Aorta (tissue), 5 donors: ENCODE results near the gene SP8. TPM values are rescaled to one million over a fixed set of nuclear protein-coding genes. Genes with fewer than 3 reads are reported as not detected.
A peak's percentile ranks its signal among the peaks of the same experiment; 100 is the strongest.
"Not testable (repeated sequence)": the region's sequence is repeated elsewhere in the genome, so short reads cannot be mapped to it uniquely, and the experiment has no call there.

ENCODE experiments used
- ATAC-seq: fragments of 200-7000 bp; cut with Tn5 transposase; one replicate; pipeline ENCODE4 v1.9.1; 2022; ENCODE audit warnings: moderate library complexity; ENCODE audit not compliant: low FRiP score
- DNase-seq, 2 donors: peaks; one replicate each; pipeline ENCODE4 v3.0.0-alpha.2; 2020
- H3K27ac ChIP-seq, 2 donors: one replicate each; pipeline ENCODE4 v1.5.1; 2013; ENCODE audit warnings: low read length in 2 of 2, mild to moderate bottlenecking in 2 of 2, moderate library complexity in 2 of 2, control low read depth in 1 of 2, inconsistent platforms in 1 of 2, low read depth in 1 of 2
- H3K27me3 ChIP-seq, 2 donors: one replicate each; pipeline ENCODE4 v1.6.1; 2013; ENCODE audit warnings: control low read depth in 1 of 2, low read length in 1 of 2, mild to moderate bottlenecking in 1 of 2, moderate library complexity in 1 of 2; ENCODE audit not compliant: insufficient read depth in 2 of 2, control insufficient read depth in 1 of 2
- H3K36me3 ChIP-seq, 2 donors: one replicate each; pipeline ENCODE4 v1.6.1; 2013; ENCODE audit warnings: control low read depth in 1 of 2, low read length in 1 of 2, mild to moderate bottlenecking in 1 of 2; ENCODE audit not compliant: insufficient read depth in 2 of 2, control insufficient read depth in 1 of 2
- H3K4me1 ChIP-seq, 2 donors: one replicate each; pipeline ENCODE4 v1.6.1; 2013; ENCODE audit warnings: low read length in 2 of 2, control low read depth in 1 of 2, mild to moderate bottlenecking in 1 of 2, moderate library complexity in 1 of 2; ENCODE audit not compliant: insufficient read depth in 2 of 2, control insufficient read depth in 1 of 2
- H3K4me3 ChIP-seq, 2 donors: one replicate each; pipeline ENCODE4 v1.5.1; 2013; ENCODE audit warnings: low read length in 2 of 2, control low read depth in 1 of 2, mild to moderate bottlenecking in 1 of 2
- H3K9me3 ChIP-seq: one replicate; pipeline ENCODE4 v1.6.1; 2013; ENCODE audit warnings: mild to moderate bottlenecking, low read length; ENCODE audit not compliant: control insufficient read depth
- WGBS, 2 donors: extraction: QIAGEN DNeasy Blood & Tissue Kit; methylation state at CpG; one replicate each; pipeline ENCODE4 v1.1.7; 2013; 5-methylcytosine and 5-hydroxymethylcytosine counted together
- intact Hi-C, 2 donors: fragments of 100-400 bp; cut with DNase I; formaldehyde crosslinking; loops; one replicate each; pipeline versions ENCODE4 v1.14.2 to v1.15.0; 2022
- polyA plus RNA-seq, 2 donors: library from polyadenylated mRNA; stranded (reverse); fragments of 200-250 nt; gene quantifications; one replicate each; pipeline ENCODE4 v1.2.3, GENCODE V29; 2013
- total RNA-seq, 2 donors: library from RNA; stranded (reverse); fragmentation: NEBNext Ultra II Directional; extraction: Animal tissue kit (Norgen Biotek cat#: 25700); gene quantifications; one replicate each; pipeline ENCODE4 v1.2.1, GENCODE V29; 2021
- donor health status: healthy with polysubstance abuse.
- donor health status: Bipolar disorder and iron deficiency.
- donor health status: DM: no; HTN: no; CAD: no.
- donor health status: DM: no; HTN: no; CAD: no.
- donor health status: DM: yes; HTN: yes; CAD: no.

SP8 gene
- total and polyA plus RNA-seq, 4 donors = not detected

DNA sequence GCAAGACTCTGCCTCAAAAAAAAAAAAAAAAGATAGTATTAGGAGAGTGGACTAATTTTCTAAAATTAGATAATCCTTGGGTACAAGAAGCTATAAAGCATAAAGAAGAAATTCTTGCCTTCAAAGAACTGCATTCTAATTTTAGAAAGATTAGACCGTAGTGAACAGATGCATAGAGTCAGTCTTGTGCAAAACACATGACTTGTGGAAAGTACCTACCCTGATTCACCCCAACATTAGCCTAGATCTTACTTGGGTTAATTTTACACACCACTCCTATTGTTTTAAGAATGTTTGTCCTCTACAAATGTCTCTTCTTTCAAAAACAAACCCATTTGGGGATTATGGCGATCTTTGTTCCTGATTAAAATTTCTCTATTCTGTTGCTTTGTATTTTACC is 38.9 kb upstream of the SP8 start:
- no peak for ATAC-seq
- Histone ChIP-seq H3K9me3 (no peaks in the 10 kb centered on the region), H3K27ac (no peak overlapping the region), H3K4me3 (no peak overlapping the region), H3K27me3 (no peaks in the 10 kb centered on the region), H3K36me3 (no peaks in the 10 kb centered on the region), H3K4me1 (no peaks in the 10 kb centered on the region)
- no peak for DNase-seq
- intact Hi-C loops = no loop called here
- WGBS, 2 donors = 55 to 60% methylated on average over 2 of the region's 2 CpGs

DNA sequence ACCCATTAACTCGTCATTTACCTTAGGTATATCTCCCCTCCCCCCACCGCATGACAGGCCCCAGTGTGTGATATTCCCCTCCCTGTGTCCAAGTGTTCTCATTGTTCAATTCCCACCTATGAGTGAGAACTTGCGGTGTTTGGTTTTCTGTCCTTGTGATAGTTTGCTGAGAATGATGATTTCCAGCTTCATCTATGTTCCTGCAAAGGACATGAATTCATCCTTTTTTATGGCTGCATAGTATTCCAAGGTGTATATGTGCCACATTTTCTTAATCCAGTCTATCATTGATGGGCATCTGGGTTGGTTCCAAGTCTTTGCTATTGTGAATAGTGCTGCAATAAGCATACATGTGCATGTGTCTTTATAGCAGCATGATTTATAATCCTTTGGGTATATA is 34.7 kb upstream of the SP8 start:
- DNase-seq, H3K4me3 ChIP-seq, H3K9me3 ChIP-seq, H3K36me3 ChIP-seq, H3K27ac ChIP-seq, intact Hi-C loops, ATAC-seq, H3K27me3 ChIP-seq, H3K4me1 ChIP-seq: not testable (repeated sequence)
- WGBS, 2 donors = 88 to 93% methylated on average over 3 of the region's 3 CpGs

DNA sequence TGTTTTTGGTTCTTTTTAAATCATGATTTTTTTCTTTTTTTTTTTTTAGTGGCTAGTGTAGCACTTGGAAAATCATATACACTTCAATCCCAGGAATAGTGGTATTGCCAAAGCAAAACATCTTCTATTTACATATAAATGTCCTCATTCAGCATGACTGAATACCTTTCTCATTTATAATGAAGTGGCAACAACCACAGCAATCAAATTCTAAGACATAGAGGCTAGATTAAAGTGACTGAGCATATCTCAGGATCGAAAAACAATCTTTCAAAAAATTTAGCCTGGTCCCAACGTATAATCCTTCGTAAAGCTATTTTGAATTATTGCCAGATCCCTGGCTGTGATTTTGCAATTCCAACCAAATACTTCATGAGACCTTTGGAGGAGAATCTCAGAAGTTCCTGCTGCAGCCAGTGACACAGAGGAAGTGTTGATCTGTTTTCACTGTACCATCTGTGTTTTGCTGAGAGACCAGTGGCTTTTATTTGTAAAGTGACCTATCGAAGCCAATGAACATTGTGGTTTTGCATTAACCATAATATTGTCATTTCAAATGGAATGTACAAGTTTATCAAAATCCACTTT is 29.8 kb upstream of the SP8 start:
- WGBS, 2 donors = 8 to 12% methylated on average over 4 of the region's 4 CpGs
- no peaks in the 10 kb centered on the region for H3K4me1 ChIP-seq
- H3K9me3 ChIP-seq = no peaks in the 10 kb centered on the region
- ATAC-seq = no peak
- H3K27ac ChIP-seq = no peak overlapping the region
- H3K27me3 ChIP-seq = no peaks in the 10 kb centered on the region
- no peak overlapping the region for H3K4me3 ChIP-seq
- intact Hi-C loops = no loop called here
- H3K36me3 ChIP-seq = no peaks in the 10 kb centered on the region
- DNase-seq = no peak

- ATAC-seq (no peak), DNase-seq (no peak)
- Histone ChIP-seq H3K9me3 (peaks cover 8% of the 10 kb centered on the region), H3K36me3 (no peaks in the 10 kb centered on the region), H3K27me3 (peaks cover 0 to 1% of the 10 kb centered on the region in 2 donors), H3K27ac (no peak overlapping the region), H3K4me1 (no peaks in the 10 kb centered on the region), H3K4me3 (no peak overlapping the region)
- intact Hi-C loops = no loop called here
- WGBS, 2 donors = 84 to 90% methylated on average over 3 of the region's 3 CpGs
Observed at GRCh38 chr7:20804345-20804744, 17.7 kb upstream of the SP8 start.

- Histone ChIP-seq H3K9me3 (peaks cover 3% of the 10 kb centered on the region), H3K36me3 (no peaks in the 10 kb centered on the region), H3K27ac (no peak overlapping the region), H3K27me3 (peaks cover 0 to 1% of the 10 kb centered on the region in 2 donors), H3K4me1 (no peaks in the 10 kb centered on the region), H3K4me3 (no peak overlapping the region)
- no peak for ATAC-seq
- intact Hi-C loops = no loop called here
- no peak for DNase-seq
- WGBS, 2 donors = 53 to 68% methylated on average over 5 of the region's 5 CpGs
Observed at GRCh38 chr7:20799566-20800366, 13.1 kb upstream of the SP8 start.

DNA sequence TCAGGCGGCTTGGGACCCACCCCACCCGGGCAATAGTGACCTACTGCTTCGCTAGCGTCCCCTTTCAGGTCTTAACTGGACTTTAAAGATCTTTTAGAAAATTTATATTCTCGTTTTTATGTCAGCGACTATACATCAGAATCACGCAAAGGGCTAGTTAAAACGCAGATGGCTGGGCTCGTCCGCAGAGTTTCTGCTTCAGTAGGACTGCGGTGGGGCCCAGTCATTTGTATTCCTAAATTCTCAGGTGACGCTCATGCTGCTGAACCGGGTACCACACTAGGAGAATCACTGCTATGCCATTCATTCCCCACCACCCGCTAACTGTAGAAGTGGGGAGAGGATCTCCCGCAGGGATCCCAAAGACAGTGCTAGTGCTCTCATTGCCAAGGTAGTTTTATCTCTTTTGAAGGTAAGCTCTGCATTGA is 12.0 kb upstream of the SP8 start:
- DNase-seq (no peak), ATAC-seq (no peak)
- no peaks in the 10 kb centered on the region for H3K4me1 ChIP-seq
- intact Hi-C loops = no loop called here
- no peak overlapping the region for H3K4me3 ChIP-seq
- WGBS, 2 donors = 7 to 10% methylated on average over 15 of the region's 15 CpGs
- peaks cover 4% of the 10 kb centered on the region for H3K9me3 ChIP-seq
- H3K27me3 ChIP-seq = peaks cover 0 to 1% of the 10 kb centered on the region in 2 donors
- no peaks in the 10 kb centered on the region for H3K36me3 ChIP-seq
- H3K27ac ChIP-seq = no peak overlapping the region

GRCh38 chr7:20798081-20798693 is 11.5 kb upstream of the SP8 start:
- ATAC-seq (peak; percentile 50), DNase-seq (peak in 1 of 2 donors; percentile 82)
- no peaks in the 10 kb centered on the region for H3K4me1 ChIP-seq
- H3K36me3 ChIP-seq = no peaks in the 10 kb centered on the region
- intact Hi-C loops = no loop called here
- H3K9me3 ChIP-seq = peaks cover 5% of the 10 kb centered on the region
- peak overlapping the region; percentile 56 to 68 for H3K4me3 ChIP-seq
- H3K27ac ChIP-seq = no peak overlapping the region
- H3K27me3 ChIP-seq = peaks cover 0 to 2% of the 10 kb centered on the region in 2 donors
- WGBS, 2 donors = 1% methylated on average over 52 to 77 of the region's 77 CpGs

DNA sequence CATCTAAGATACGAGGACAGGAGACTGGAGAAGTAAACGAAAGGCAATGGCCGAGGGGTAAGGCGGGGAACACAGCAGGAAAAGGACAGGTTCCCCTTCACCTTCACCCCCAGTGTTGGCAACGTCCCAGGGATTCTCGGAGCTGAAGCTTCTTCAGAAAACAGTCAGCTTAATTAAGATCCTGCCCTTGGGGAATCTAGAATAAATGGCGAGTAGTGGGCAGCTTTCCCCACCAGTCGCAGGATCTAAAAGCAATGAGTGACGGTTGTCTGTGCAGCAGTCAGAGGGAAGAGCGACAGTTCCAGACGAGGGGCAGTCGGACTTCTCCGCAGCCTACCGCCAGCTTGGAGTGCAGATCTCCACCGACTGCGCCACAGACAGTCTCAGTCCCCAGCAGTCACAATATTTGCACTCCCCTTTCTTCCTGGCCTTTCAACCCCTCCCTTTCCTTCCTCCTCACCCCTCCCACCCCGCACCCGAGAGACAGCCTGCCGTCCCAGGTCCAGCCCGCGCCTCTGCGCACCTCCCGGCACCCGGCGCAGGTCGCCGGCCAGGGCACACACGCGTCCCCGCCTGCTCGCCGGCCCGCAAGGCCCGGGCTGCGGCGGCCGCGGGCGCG is 10.9 kb upstream of the SP8 start:
- Histone ChIP-seq H3K36me3 (no peaks in the 10 kb centered on the region), H3K9me3 (peaks cover 6% of the 10 kb centered on the region), H3K4me1 (no peaks in the 10 kb centered on the region), H3K4me3 (peak overlapping the region; percentile 56 to 68), H3K27ac (no peak overlapping the region), H3K27me3 (peaks cover 0 to 2% of the 10 kb centered on the region in 2 donors)
- ATAC-seq (no peak), DNase-seq (no peak)
- intact Hi-C loops = no loop called here
- 3 to 4% methylated on average over 34 to 40 of the region's 40 CpGs for WGBS, 2 donors
